Adrenal gland (tissue), 12 donors: ENCODE results near the gene PIK3IP1. TPM values are rescaled to one million over a fixed set of nuclear protein-coding genes. Genes with fewer than 3 reads are reported as not detected.
"Not testable (repeated sequence)": the region's sequence is repeated elsewhere in the genome, so short reads cannot be mapped to it uniquely, and the experiment has no call there.

Source experiments
- DNase-seq, 7 donors: peaks; one replicate each; pipeline ENCODE4 v3.0.0-alpha.2; 2019 to 2020
- H3K27ac ChIP-seq, 5 donors: fragments of 200-600 bp; sonication (generic) in 4 of 5; 1 replicate in 3 of 5; 2 replicates in 2 of 5; pipeline versions ENCODE4 v1.5.1 to v1.8.0; 2016 to 2020; ENCODE audit warnings: mild to moderate bottlenecking in 1 of 5
- H3K27me3 ChIP-seq: fragments of 200-600 bp; 2 replicates; pipeline ENCODE4 v1.8.0; 2021
- H3K36me3 ChIP-seq, 2 donors: fragments of 200-600 bp; replicated peaks in 1 of 2; 1 replicate in 1 of 2; 2 replicates in 1 of 2; pipeline versions ENCODE4 v1.5.1 to v1.8.0; 2018 to 2022
- H3K4me1 ChIP-seq, 2 donors: fragments of 200-600 bp; replicated peaks in 1 of 2; 1 replicate in 1 of 2; 2 replicates in 1 of 2; pipeline versions ENCODE4 v1.5.1 to v1.8.0; 2018 to 2021
- H3K4me3 ChIP-seq, 4 donors: fragments of 200-600 bp; sonication (generic) in 3 of 4; one replicate each; pipeline ENCODE4 v1.5.1; 2016 to 2018
- H3K9me3 ChIP-seq, 3 donors: fragments of 200-600 bp; sonication (generic) in 1 of 3; replicated peaks in 1 of 3; 1 replicate in 2 of 3; 2 replicates in 1 of 3; pipeline versions ENCODE4 v1.5.1 to v1.8.0; 2016 to 2021
- CTCF ChIP-seq, 6 experiments: fragments of 450-650 bp in 4 of 6; fragments of 200-600 bp in 2 of 6; sonication (generic) in 1 of 6; IDR thresholded peaks; 1 replicate in 5 of 6; 2 replicates in 1 of 6; pipeline versions ENCODE4 v1.5.1 to v1.8.0; 2016 to 2021; ENCODE audit warnings: antibody characterized with exemption in 6 of 6, mild to moderate bottlenecking in 2 of 6, moderate library complexity in 1 of 6
- POLR2A ChIP-seq, 2 donors: fragments of 450-650 bp; IDR thresholded peaks; one replicate each; pipeline ENCODE4 v1.6.1; 2017; ENCODE audit warnings: antibody characterized with exemption in 2 of 2, mild to moderate bottlenecking in 2 of 2, moderate library complexity in 1 of 2
- WGBS, 4 donors: extraction: QIAGEN DNeasy Blood & Tissue Kit in 2 of 4; methylation state at CpG; one replicate each; pipeline versions ENCODE4 v1.1.5 to v1.1.7; 2013 to 2017; 5-methylcytosine and 5-hydroxymethylcytosine counted together
- intact Hi-C, 2 donors: fragments of 100-400 bp; cut with DNase I; formaldehyde crosslinking; loops; one replicate each; pipeline versions ENCODE4 v1.14.1 to v1.15.0; 2022 to 2023
- polyA plus RNA-seq, 3 donors: library from polyadenylated mRNA; stranded (reverse); fragments of 200-250 nt in 2 of 3; fragments of 350-450 nt in 1 of 3; fragmentation: Illumina TruSeq in 1 of 3; extraction: RNeasy Lipid Tissue Mini Kit (QIAGEN cat#74804) in 1 of 3; gene quantifications; one replicate each; pipeline ENCODE4 v1.2.3, GENCODE V29; 2013 to 2014
- total RNA-seq, 9 donors: library from RNA; depleted of rRNA in 4 of 9; stranded (reverse); fragments of >200 nt in 4 of 9; fragments of 120-200 nt in 1 of 9; fragmentation: NEBNext Ultra II Directional in 1 of 9; extraction: Animal tissue kit (Norgen Biotek cat#: 25700) in 1 of 9; gene quantifications; one replicate each; pipeline versions ENCODE4 v1.1.0 to v1.2.4, GENCODE V29; 2013 to 2023
- donor health status: healthy with polysubstance abuse.
- donor health status: Bipolar disorder and iron deficiency.
- donor health status: DM: yes; HTN: yes; CAD: no.
- donor health status: DM: no; HTN: no; CAD: no.
- donor health status: DM: no; HTN: no; CAD: no.
- donor health status: DM: yes; HTN: yes; CAD: no.

The PIK3IP1 gene
- total and polyA plus RNA-seq, 12 donors: 12.1 to 161 (median 69.7) TPM

GRCh38 chr22:31248965-31249958, 43.0 kb downstream of the PIK3IP1 start:
- Histone ChIP-seq H3K9me3 (no peaks in the 10 kb centered on the region), H3K27ac (peak overlapping the region in 1 of 5 donors; percentile 13), H3K27me3 (no peaks in the 10 kb centered on the region), H3K4me1 (peaks cover 6 to 18% of the 10 kb centered on the region in 2 donors), H3K4me3 (peak overlapping the region in 2 of 4 donors; percentile 32 to 56), H3K36me3 (no peaks in the 10 kb centered on the region)
- WGBS, 4 donors: 75 to 96% (median 85%) methylated on average over 4 to 9 of the region's 9 CpGs
- DNase-seq: no peak
- intact Hi-C loops: no loop called here
- TF ChIP-seq CTCF (IDR thresholded peaks at IDR 0.05) (no peak), POLR2A (IDR thresholded peaks at IDR 0.05) (no peak)

- peak overlapping the region in 3 of 4 donors; percentile 5 to 56 (median 32) for H3K4me3 ChIP-seq
- intact Hi-C loops: no loop called here
- peak; percentile 83 to 95 (median 91) for DNase-seq
- H3K27me3 ChIP-seq: no peaks in the 10 kb centered on the region
- H3K36me3 ChIP-seq: no peaks in the 10 kb centered on the region
- H3K27ac ChIP-seq: peak overlapping the region in 1 of 5 donors; percentile 64
- peaks cover 6 to 18% of the 10 kb centered on the region in 2 donors for H3K4me1 ChIP-seq
- peak in 1 of 2 donors; percentile 86 for TF ChIP-seq POLR2A (IDR thresholded peaks at IDR 0.05)
- no peak for TF ChIP-seq CTCF (IDR thresholded peaks at IDR 0.05)
- H3K9me3 ChIP-seq: no peaks in the 10 kb centered on the region
- 10 to 21% (median 15%) methylated on average over 11 to 17 of the region's 17 CpGs for WGBS, 4 donors
Measured at GRCh38 chr22:31248138-31248745, 44.0 kb downstream of the PIK3IP1 start.

- TF ChIP-seq CTCF (IDR thresholded peaks at IDR 0.05): no peak
- TF ChIP-seq POLR2A (IDR thresholded peaks at IDR 0.05): no peak
- Histone ChIP-seq H3K27ac (no peak overlapping the region), H3K4me1 (peaks cover 6 to 18% of the 10 kb centered on the region in 2 donors), H3K27me3 (no peaks in the 10 kb centered on the region), H3K4me3 (no peak overlapping the region), H3K36me3 (no peaks in the 10 kb centered on the region), H3K9me3 (no peaks in the 10 kb centered on the region)
- DNase-seq: no peak
- 25 to 53% (median 34%) methylated on average over 1 of the region's 1 CpG for WGBS, 4 donors
- intact Hi-C loops: no loop called here
Measured at GRCh38 chr22:31247726-31248125, 44.6 kb downstream of the PIK3IP1 start.

- intact Hi-C loops: no loop called here
- Histone ChIP-seq H3K4me1 (peaks cover 6 to 26% of the 10 kb centered on the region in 2 donors), H3K27ac (no peak overlapping the region), H3K27me3 (no peaks in the 10 kb centered on the region), H3K36me3 (no peaks in the 10 kb centered on the region), H3K9me3 (no peaks in the 10 kb centered on the region), H3K4me3 (no peak overlapping the region)
- 58 to 78% (median 65%) methylated on average over 2 of the region's 2 CpGs for WGBS, 4 donors
- DNase-seq: no peak
- TF ChIP-seq CTCF (IDR thresholded peaks at IDR 0.05) (no peak), POLR2A (IDR thresholded peaks at IDR 0.05) (no peak)
Measured at GRCh38 chr22:31246687-31247086, 45.6 kb downstream of the PIK3IP1 start.

GRCh38 chr22:31245998-31246397, 46.3 kb downstream of the PIK3IP1 start:
- DNase-seq, H3K27ac ChIP-seq, H3K9me3 ChIP-seq, H3K4me3 ChIP-seq, intact Hi-C loops, H3K27me3 ChIP-seq, H3K36me3 ChIP-seq: not testable (repeated sequence)
- WGBS, 4 donors: 86 to 97% (median 91%) methylated on average over 6 to 12 of the region's 12 CpGs
- H3K4me1 ChIP-seq: peaks cover 6 to 32% of the 10 kb centered on the region in 2 donors
